Cardiac fibroblast (primary cell): Measurements from ENCODE around the gene CLDN20.
"Not testable (repeated sequence)": the region's sequence is repeated elsewhere in the genome, so short reads cannot be mapped to it uniquely, and the experiment has no call there.

ENCODE experiments used
- DNase-seq, 2 donors: peaks; one replicate each; pipeline versions ENCODE4 v3.0.0 to v3.0.0-alpha.2; 2010; ENCODE audit warnings: low read depth in 2 of 2
- H3K4me3 ChIP-seq, 2 donors: replicated peaks in 1 of 2; 1 replicate in 1 of 2; 2 replicates in 1 of 2; pipeline ENCODE4 v1.5.1; 2011; ENCODE audit warnings: low read depth in 2 of 2, low read length in 2 of 2, mild to moderate bottlenecking in 2 of 2, moderate library complexity in 1 of 2
- CTCF ChIP-seq: IDR thresholded peaks from one replicate; pipeline ENCODE4 v1.5.1; 2011; ENCODE audit warnings: low read depth, mild to moderate bottlenecking, low read length, inconsistent platforms

Gene CLDN20

GRCh38 chr6:155306958-155307357, 43.1 kb downstream of the CLDN20 start:
- TF ChIP-seq CTCF = no peak
- DNase-seq = no peak
- no peak overlapping the region for H3K4me3 ChIP-seq

- TF ChIP-seq CTCF = no peak
- no peak for DNase-seq
- no peak overlapping the region for H3K4me3 ChIP-seq
Measured at GRCh38 chr6:155309150-155309549, 45.3 kb downstream of the CLDN20 start.

GRCh38 chr6:155310596-155310995, 46.8 kb downstream of the CLDN20 start:
- DNase-seq = peak; percentile 11 to 71
- no peak for TF ChIP-seq CTCF
- H3K4me3 ChIP-seq = no peak overlapping the region

GRCh38 chr6:155311086-155311485, 47.3 kb downstream of the CLDN20 start:
- no peak overlapping the region for H3K4me3 ChIP-seq
- DNase-seq = no peak
- no peak for TF ChIP-seq CTCF

GRCh38 chr6:155311583-155311982, 47.8 kb downstream of the CLDN20 start:
- no peak for TF ChIP-seq CTCF
- H3K4me3 ChIP-seq = no peak overlapping the region
- no peak for DNase-seq

- DNase-seq = not testable (repeated sequence)
- peak overlapping the region in 1 of 2 donors; percentile 78 for H3K4me3 ChIP-seq
Measured at GRCh38 chr6:155312950-155313349, 49.1 kb downstream of the CLDN20 start.

GRCh38 chr6:155313602-155314091, 49.8 kb downstream of the CLDN20 start:
- peak overlapping the region; percentile 78 to 96 for H3K4me3 ChIP-seq
- DNase-seq = peak; percentile 26 to 39
- no peak for TF ChIP-seq CTCF
